Thyroid gland (tissue), 4 donors: Measurements from ENCODE around the gene DGKB. TPM values are rescaled to one million over a fixed set of nuclear protein-coding genes. Genes with fewer than 3 reads are reported as not detected.

Experiments used
- DNase-seq, 2 donors: peaks; one replicate each; pipeline ENCODE4 v3.0.0-alpha.2; 2019
- H3K27ac ChIP-seq, 3 donors: fragments of 200-600 bp; sonication (generic); 1 replicate in 2 of 3; 2 replicates in 1 of 3; pipeline ENCODE4 v1.5.1; 2016 to 2019; ENCODE audit warnings: mild to moderate bottlenecking in 1 of 3, moderate library complexity in 1 of 3
- H3K27me3 ChIP-seq: fragments of 200-600 bp; sonication (generic); one replicate; pipeline ENCODE4 v1.5.1; 2019
- H3K36me3 ChIP-seq, 2 donors: fragments of 200-600 bp; sonication (generic); one replicate each; pipeline ENCODE4 v1.5.1; 2016 to 2019
- H3K4me1 ChIP-seq, 2 donors: fragments of 200-600 bp; sonication (generic); one replicate each; pipeline ENCODE4 v1.5.1; 2017 to 2019
- H3K4me3 ChIP-seq, 3 donors: fragments of 200-600 bp; sonication (generic); replicated peaks in 1 of 3; 1 replicate in 2 of 3; 2 replicates in 1 of 3; pipeline ENCODE4 v1.5.1; 2016; ENCODE audit warnings: mild to moderate bottlenecking in 1 of 3
- H3K9me3 ChIP-seq: fragments of 200-600 bp; sonication (generic); one replicate; pipeline ENCODE4 v1.5.1; 2017
- POLR2A ChIP-seq, 2 donors: fragments of 450-650 bp; IDR thresholded peaks; one replicate each; pipeline ENCODE4 v1.6.1; 2017; ENCODE audit warnings: antibody characterized with exemption in 2 of 2, mild to moderate bottlenecking in 2 of 2, moderate library complexity in 1 of 2
- WGBS, 2 donors: methylation state at CpG; one replicate each; pipeline ENCODE4 v1.1.5; 2017; 5-methylcytosine and 5-hydroxymethylcytosine counted together
- intact Hi-C: fragments of 100-400 bp; cut with DNase I; formaldehyde crosslinking; loops from one replicate; pipeline ENCODE4 v1.15.1; 2023
- total RNA-seq, 4 donors: library from RNA; depleted of rRNA; stranded (reverse); fragments of >200 nt; gene quantifications; one replicate each; pipeline ENCODE4 v1.2.3, GENCODE V29; 2016
- TF ChIP-seq, protein P1 (sequence below), 6 experiments: fragments of 200-600 bp in 3 of 6; fragments of 450-650 bp in 3 of 6; sonication (generic) in 3 of 6; IDR thresholded peaks; one replicate each; pipeline ENCODE4 v1.5.1; 2016 to 2019; ENCODE audit warnings: antibody characterized with exemption in 6 of 6, mild to moderate bottlenecking in 2 of 6, inconsistent platforms in 1 of 6, moderate library complexity in 1 of 6

Gene DGKB
- total RNA-seq, 4 donors from 2014 or later, result 0.11 to 2.1 (median 0.49) TPM; not detected in 1

DNA sequence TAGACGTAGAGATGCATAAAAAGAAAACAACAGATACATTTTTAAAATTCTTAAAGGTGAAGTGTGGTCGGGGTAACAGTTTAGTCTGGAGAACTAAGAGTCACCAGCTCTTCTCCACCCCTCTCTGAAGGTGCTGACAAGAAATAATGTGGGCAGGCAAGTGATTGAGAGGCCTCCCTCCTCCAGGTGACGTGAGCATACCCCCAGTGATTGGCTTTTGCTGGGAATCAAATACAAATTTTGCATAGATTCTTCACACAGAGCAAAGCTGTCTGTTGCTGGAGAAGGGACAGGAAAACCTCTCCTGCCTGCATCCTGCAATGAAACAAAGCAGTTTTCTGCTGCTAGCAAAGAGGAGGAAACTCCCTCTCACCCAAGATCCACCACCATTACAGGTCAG lies 115.0 kb downstream of the DGKB start:
- Histone ChIP-seq H3K36me3 (no peaks in the 10 kb centered on the region), H3K27ac (no peak overlapping the region), H3K9me3 (no peaks in the 10 kb centered on the region), H3K4me3 (no peak overlapping the region), H3K27me3 (no peaks in the 10 kb centered on the region), H3K4me1 (no peaks in the 10 kb centered on the region)
- intact Hi-C loops, result no loop called here
- TF ChIP-seq, protein P1, sequence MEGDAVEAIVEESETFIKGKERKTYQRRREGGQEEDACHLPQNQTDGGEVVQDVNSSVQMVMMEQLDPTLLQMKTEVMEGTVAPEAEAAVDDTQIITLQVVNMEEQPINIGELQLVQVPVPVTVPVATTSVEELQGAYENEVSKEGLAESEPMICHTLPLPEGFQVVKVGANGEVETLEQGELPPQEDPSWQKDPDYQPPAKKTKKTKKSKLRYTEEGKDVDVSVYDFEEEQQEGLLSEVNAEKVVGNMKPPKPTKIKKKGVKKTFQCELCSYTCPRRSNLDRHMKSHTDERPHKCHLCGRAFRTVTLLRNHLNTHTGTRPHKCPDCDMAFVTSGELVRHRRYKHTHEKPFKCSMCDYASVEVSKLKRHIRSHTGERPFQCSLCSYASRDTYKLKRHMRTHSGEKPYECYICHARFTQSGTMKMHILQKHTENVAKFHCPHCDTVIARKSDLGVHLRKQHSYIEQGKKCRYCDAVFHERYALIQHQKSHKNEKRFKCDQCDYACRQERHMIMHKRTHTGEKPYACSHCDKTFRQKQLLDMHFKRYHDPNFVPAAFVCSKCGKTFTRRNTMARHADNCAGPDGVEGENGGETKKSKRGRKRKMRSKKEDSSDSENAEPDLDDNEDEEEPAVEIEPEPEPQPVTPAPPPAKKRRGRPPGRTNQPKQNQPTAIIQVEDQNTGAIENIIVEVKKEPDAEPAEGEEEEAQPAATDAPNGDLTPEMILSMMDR (IDR thresholded peaks at IDR 0.05), result no peak
- TF ChIP-seq POLR2A (IDR thresholded peaks at IDR 0.05), result no peak
- no peak for DNase-seq
- 60 to 61% methylated on average over 3 of the region's 3 CpGs for WGBS, 2 donors

GRCh38 chr7:14786314-14786895 lies 116.1 kb downstream of the DGKB start:
- Histone ChIP-seq H3K27me3 (no peaks in the 10 kb centered on the region), H3K9me3 (no peaks in the 10 kb centered on the region), H3K36me3 (no peaks in the 10 kb centered on the region), H3K4me1 (no peaks in the 10 kb centered on the region), H3K27ac (no peak overlapping the region), H3K4me3 (no peak overlapping the region)
- intact Hi-C loops, result no loop called here
- no peak for TF ChIP-seq POLR2A (IDR thresholded peaks at IDR 0.05)
- 89 to 93% methylated on average over 9 of the region's 9 CpGs for WGBS, 2 donors
- no peak for DNase-seq

DNA sequence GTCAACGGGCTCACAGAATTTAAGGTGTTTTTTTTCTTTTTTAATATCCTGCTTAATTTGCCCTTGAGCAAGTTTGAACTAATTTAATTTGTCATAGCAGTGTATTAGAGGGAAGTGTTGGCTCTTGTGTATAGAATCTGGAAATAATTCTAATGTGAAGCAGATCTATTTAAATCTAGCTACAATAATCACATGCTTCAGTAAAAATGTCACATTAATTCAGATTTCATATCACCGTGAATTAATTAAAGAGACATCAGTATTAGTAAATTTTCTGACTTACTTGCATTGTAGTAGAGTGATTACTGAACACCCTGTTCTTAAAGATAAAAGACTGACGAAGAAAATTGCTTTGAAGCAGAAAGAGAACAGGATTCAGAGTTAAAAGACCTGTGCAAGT lies 124.7 kb downstream of the DGKB start:
- Histone ChIP-seq H3K4me1 (no peaks in the 10 kb centered on the region), H3K9me3 (no peaks in the 10 kb centered on the region), H3K27ac (no peak overlapping the region), H3K36me3 (no peaks in the 10 kb centered on the region), H3K4me3 (no peak overlapping the region), H3K27me3 (no peaks in the 10 kb centered on the region)
- 92 to 93% methylated on average over 3 of the region's 3 CpGs for WGBS, 2 donors
- intact Hi-C loops, result no loop called here
- DNase-seq, result no peak
- TF ChIP-seq, protein P1 (IDR thresholded peaks at IDR 0.05), result no peak
- TF ChIP-seq POLR2A (IDR thresholded peaks at IDR 0.05), result no peak

DNA sequence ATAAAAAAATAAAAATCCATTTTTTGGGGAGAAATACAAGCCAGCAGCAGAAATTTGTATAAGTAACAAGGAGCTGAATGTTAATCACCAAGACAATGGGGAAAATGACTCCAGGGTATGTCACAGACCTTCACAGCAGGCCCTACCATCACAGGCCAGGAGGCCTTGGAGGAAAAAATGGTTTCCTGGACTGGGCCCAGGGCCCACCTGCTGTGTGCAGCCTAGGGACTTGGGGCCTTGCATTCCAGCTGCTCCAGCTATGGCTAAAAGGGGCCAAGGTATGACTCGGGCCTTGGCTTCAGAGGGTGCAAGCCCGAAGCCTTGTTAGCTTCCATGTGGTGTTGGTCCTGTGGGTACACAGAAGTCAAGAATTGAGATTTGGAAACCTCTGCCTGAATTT lies 126.3 kb downstream of the DGKB start:
- 40 to 100% methylated on average over 2 of the region's 2 CpGs for whole genome bisulfite sequencing, 2 donors
- Histone ChIP-seq H3K27ac (no peak overlapping the region), H3K9me3 (no peaks in the 10 kb centered on the region), H3K27me3 (no peaks in the 10 kb centered on the region), H3K36me3 (no peaks in the 10 kb centered on the region), H3K4me3 (no peak overlapping the region), H3K4me1 (no peaks in the 10 kb centered on the region)
- DNase-seq, result no peak
- no peak for TF ChIP-seq POLR2A (IDR thresholded peaks at IDR 0.05)
- TF ChIP-seq, protein P1 (IDR thresholded peaks at IDR 0.05), result no peak
- intact Hi-C loops, result no loop called here

GRCh38 chr7:14773729-14774271 lies 128.8 kb downstream of the DGKB start:
- no peak overlapping the region for H3K4me3 ChIP-seq
- H3K4me1 ChIP-seq, result no peaks in the 10 kb centered on the region
- no peak for DNase-seq
- no peaks in the 10 kb centered on the region for H3K27me3 ChIP-seq
- no peak for TF ChIP-seq POLR2A (IDR thresholded peaks at IDR 0.05)
- TF ChIP-seq, protein P1 (IDR thresholded peaks at IDR 0.05), result no peak
- H3K27ac ChIP-seq, result no peak overlapping the region
- H3K36me3 ChIP-seq, result no peaks in the 10 kb centered on the region
- WGBS, 2 donors, result 53 to 63% methylated on average over 2 of the region's 2 CpGs
- intact Hi-C loops, result no loop called here
- H3K9me3 ChIP-seq, result no peaks in the 10 kb centered on the region
